CD14-positive monocyte (primary cell): ENCODE data around the gene RNF123. TPM values are rescaled to one million over a fixed set of nuclear protein-coding genes. Genes with fewer than 3 reads are reported as not detected.

ENCODE experiments used
- DNase-seq, 3 donors: peaks; one replicate each; pipeline ENCODE4 v3.0.0-alpha.2; 2011 to 2022
- H2AFZ ChIP-seq: 2 replicates; pipeline ENCODE4 v1.6.0; 2012; ENCODE audit warnings: mild to moderate bottlenecking, low read depth, low read length, inconsistent platforms; ENCODE audit not compliant: insufficient read depth, poor library complexity, severe bottlenecking
- H3K27ac ChIP-seq, 2 donors: 1 replicate in 1 of 2; 2 replicates in 1 of 2; pipeline ENCODE4 v1.5.1; 2012 to 2013; ENCODE audit warnings: low read length in 2 of 2, control low read depth in 1 of 2, inconsistent platforms in 1 of 2, low read depth in 1 of 2, mild to moderate bottlenecking in 1 of 2
- H3K27me3 ChIP-seq, 2 donors: one replicate each; pipeline versions ENCODE4 v1.6.0 to v1.6.1; 2011 to 2013; ENCODE audit warnings: low read length in 2 of 2; ENCODE audit not compliant: control insufficient read depth in 2 of 2, insufficient read depth in 2 of 2
- H3K36me3 ChIP-seq, 2 donors: replicated peaks in 1 of 2; 1 replicate in 1 of 2; 2 replicates in 1 of 2; pipeline versions ENCODE4 v1.5.1 to v1.6.1; 2012 to 2013; ENCODE audit warnings: low read length in 2 of 2, control low read depth in 1 of 2, inconsistent platforms in 1 of 2, mild to moderate bottlenecking in 1 of 2; ENCODE audit not compliant: insufficient read depth in 2 of 2, control insufficient read depth in 1 of 2
- H3K4me1 ChIP-seq, 2 donors: 1 replicate in 1 of 2; 2 replicates in 1 of 2; pipeline versions ENCODE4 v1.5.1 to v1.6.1; 2012 to 2013; ENCODE audit warnings: low read length in 2 of 2, control low read depth in 1 of 2, inconsistent platforms in 1 of 2, mild to moderate bottlenecking in 1 of 2, moderate library complexity in 1 of 2; ENCODE audit not compliant: insufficient read depth in 2 of 2, control insufficient read depth in 1 of 2
- H3K4me2 ChIP-seq: replicated peaks from 2 replicates; pipeline ENCODE3; 2012; ENCODE audit warnings: low read length, moderate library complexity, mild to moderate bottlenecking; ENCODE audit not compliant: poor library complexity, severe bottlenecking; ENCODE audit errors: extremely low read depth
- H3K4me3 ChIP-seq, 3 experiments: fragments of 200-600 bp in 1 of 3; sonication (generic) in 1 of 3; replicated peaks in 1 of 3; 1 replicate in 2 of 3; 2 replicates in 1 of 3; pipeline ENCODE4 v1.5.1; 2011 to 2013; ENCODE audit warnings: low read length in 3 of 3, mild to moderate bottlenecking in 3 of 3, control low read depth in 2 of 3, low read depth in 2 of 3, inconsistent platforms in 1 of 3, moderate library complexity in 1 of 3
- H3K79me2 ChIP-seq: 2 replicates; pipeline ENCODE4 v1.6.0; 2012; ENCODE audit warnings: mild to moderate bottlenecking, control low read depth, inconsistent platforms, low read length, moderate library complexity; ENCODE audit not compliant: insufficient read depth
- H3K9ac ChIP-seq: 2 replicates; pipeline ENCODE4 v1.6.0; 2017; ENCODE audit warnings: low read length, mild to moderate bottlenecking; ENCODE audit not compliant: insufficient read depth, poor library complexity, severe bottlenecking
- H3K9me3 ChIP-seq, 2 donors: replicated peaks in 1 of 2; 1 replicate in 1 of 2; 2 replicates in 1 of 2; pipeline versions ENCODE4 v1.5.1 to v1.6.1; 2012 to 2013; ENCODE audit warnings: low read length in 2 of 2, control low read depth in 1 of 2; ENCODE audit not compliant: control insufficient read depth in 1 of 2, insufficient read depth in 1 of 2
- H4K20me1 ChIP-seq: 2 replicates; pipeline ENCODE4 v1.6.0; 2012; ENCODE audit warnings: mild to moderate bottlenecking, low read length, control low read depth, moderate library complexity; ENCODE audit not compliant: insufficient read depth
- H3K27ac Mint-ChIP-seq, 7 donors: one replicate each; pipeline ENCODE4 v1.8.0; 2020; ENCODE audit warnings: mild to moderate bottlenecking in 7 of 7, mixed read lengths in 7 of 7, moderate library complexity in 6 of 7, inconsistent platforms in 2 of 7
- H3K27me3 Mint-ChIP-seq, 3 donors: one replicate each; pipeline ENCODE4 v1.8.0; 2021 to 2022; ENCODE audit warnings: low read depth in 3 of 3, mild to moderate bottlenecking in 3 of 3, mixed read lengths in 3 of 3, moderate library complexity in 3 of 3, inconsistent platforms in 1 of 3
- H3K36me3 Mint-ChIP-seq, 2 donors: one replicate each; pipeline ENCODE4 v1.8.0; 2020; ENCODE audit warnings: mixed read lengths in 2 of 2, inconsistent platforms in 1 of 2, mild to moderate bottlenecking in 1 of 2
- H3K4me1 Mint-ChIP-seq: one replicate; pipeline ENCODE4 v1.8.0; 2020; ENCODE audit warnings: mild to moderate bottlenecking, mixed read lengths
- H3K4me3 Mint-ChIP-seq, 2 donors: one replicate each; pipeline ENCODE4 v1.8.0; 2020; ENCODE audit warnings: mild to moderate bottlenecking in 2 of 2, mixed read lengths in 2 of 2, moderate library complexity in 1 of 2
- H3K9me3 Mint-ChIP-seq, 7 donors: one replicate each; pipeline ENCODE4 v1.8.0; 2020 to 2022; ENCODE audit warnings: mixed read lengths in 7 of 7, mild to moderate bottlenecking in 6 of 7, moderate library complexity in 6 of 7, inconsistent platforms in 2 of 7
- CTCF ChIP-seq: fragments of 200-600 bp; IDR thresholded peaks from one replicate; pipeline ENCODE4 v1.8.0; 2022; ENCODE audit warnings: antibody characterized with exemption, mild to moderate bottlenecking
- WGBS: methylation state at CpG from one replicate; pipeline ENCODE4 v1.1.5; 2013; ENCODE audit warnings: missing lambda C conversion rate; ENCODE audit not compliant: insufficient coverage; 5-methylcytosine and 5-hydroxymethylcytosine counted together
- intact Hi-C, 2 donors: fragments of 100-400 bp; cut with micrococcal nuclease; formaldehyde crosslinking; loops; one replicate each; pipeline versions ENCODE4 v1.15.0 to v1.15.1; 2023
- polyA plus RNA-seq, 3 donors: library from polyadenylated mRNA; depleted of rRNA in 1 of 3; unstranded in 2 of 3; stranded (reverse) in 1 of 3; fragments of 300-500 nt in 2 of 3; fragments of >200 nt in 1 of 3; fragmentation: Illumina TruSeq in 2 of 3; gene quantifications; 1 replicate in 2 of 3; 2 replicates in 1 of 3; pipeline ENCODE4 v1.2.3, GENCODE V29; 2012 to 2021

The RNF123 gene
- polyA plus RNA-seq, 3 donors: 11.1 to 46.2 (median 15.7) TPM

- Mint-ChIP-seq H3K4me1 (peaks cover 27% of the 10 kb centered on the region), H3K27me3 (peaks cover 7 to 9% (median 7%) of the 10 kb centered on the region in 3 donors), H3K27ac (peak overlapping the region in 2 of 7 donors; percentile 62 to 72), H3K4me3 (peak overlapping the region; percentile 85 to 93), H3K36me3 (peaks cover 29 to 43% of the 10 kb centered on the region in 2 donors), H3K9me3 (peaks cover 0 to 5% (median 0%) of the 10 kb centered on the region in 7 donors)
- no peak for TF ChIP-seq CTCF
- peaks cover 23 to 31% of the 10 kb centered on the region in 2 donors for H3K4me1 ChIP-seq
- 14% methylated on average over 33 of the region's 33 CpGs for WGBS
- peaks cover 0 to 7% of the 10 kb centered on the region in 2 donors for H3K27me3 ChIP-seq
- peak overlapping the region; percentile 43 for H3K9ac ChIP-seq
- no peaks in the 10 kb centered on the region for H3K9me3 ChIP-seq
- intact Hi-C loops: loop anchor here in 1 of 2 donors (10.0 kb wide), 1 partner anchor 226 kb away; the partner anchor contains the start of gene RBM6
- peak overlapping the region; percentile 45 to 80 (median 46) for H3K4me3 ChIP-seq
- no peak overlapping the region for H3K27ac ChIP-seq
- H3K36me3 ChIP-seq: peaks cover 10 to 33% of the 10 kb centered on the region in 2 donors
- peak in 1 of 3 donors; percentile 7 for DNase-seq
- peak overlapping the region; percentile 92 for H3K4me2 ChIP-seq
- peaks cover 31% of the 10 kb centered on the region for H4K20me1 ChIP-seq
- H2AFZ ChIP-seq: peak overlapping the region; percentile 72
- H3K79me2 ChIP-seq: peaks cover 22% of the 10 kb centered on the region
Measured at GRCh38 chr3:49718858-49719213, 29.5 kb downstream of the RNF123 start.

GRCh38 chr3:49719214-49719884 lies 30.0 kb downstream of the RNF123 start, which contains the start of gene AMIGO3:
Gene AMIGO3, minus strand, starts transcription at chr3:49719684. Its CDS starts 219 bp downstream, at chr3:49719465.
- H3K27me3 ChIP-seq: peaks cover 0 to 7% of the 10 kb centered on the region in 2 donors
- peak within 1 kb of the TSS; percentile 92 for H3K4me2 ChIP-seq
- H3K36me3 ChIP-seq: peaks cover 10 to 33% of the 10 kb centered on the region in 2 donors
- no peaks in the 10 kb centered on the region for H3K9me3 ChIP-seq
- Mint-ChIP-seq H3K27ac (peak within 1 kb of the TSS; percentile 32 to 86 (median 72)), H3K36me3 (peaks cover 29 to 40% of the 10 kb centered on the region in 2 donors), H3K9me3 (peaks cover 0 to 5% (median 0%) of the 10 kb centered on the region in 7 donors), H3K4me1 (peaks cover 30% of the 10 kb centered on the region), H3K4me3 (peak within 1 kb of the TSS; percentile 85 to 93), H3K27me3 (peaks cover 7 to 9% (median 7%) of the 10 kb centered on the region in 3 donors)
- peak within 1 kb of the TSS in 1 of 2 donors; percentile 36 for H3K27ac ChIP-seq
- peaks cover 31% of the 10 kb centered on the region for H4K20me1 ChIP-seq
- H3K4me1 ChIP-seq: peaks cover 26 to 34% of the 10 kb centered on the region in 2 donors
- under 1% methylated on average over 46 of the region's 50 CpGs for WGBS
- peaks cover 22% of the 10 kb centered on the region for H3K79me2 ChIP-seq
- peak within 1 kb of the TSS; percentile 72 for H2AFZ ChIP-seq
- H3K4me3 ChIP-seq: peak within 1 kb of the TSS; percentile 45 to 80 (median 46)
- TF ChIP-seq CTCF: peak; percentile 79
- intact Hi-C loops: loop anchor here in 1 of 2 donors (10.0 kb wide), 1 partner anchor 225 kb away; the partner anchor contains the start of gene RBM6
- peak within 1 kb of the TSS; percentile 43 for H3K9ac ChIP-seq
- peak; percentile 87 to 94 (median 89) for DNase-seq
